ENCODE data around the gene NPAS3. TPM values are rescaled to one million over a fixed set of nuclear protein-coding genes. Genes with fewer than 3 reads are reported as not detected.

Gene NPAS3
- total and polyA plus RNA-seq, 7 donors = 0.36 to 6.4 (median 4.6) TPM; not detected in 2

DNA sequence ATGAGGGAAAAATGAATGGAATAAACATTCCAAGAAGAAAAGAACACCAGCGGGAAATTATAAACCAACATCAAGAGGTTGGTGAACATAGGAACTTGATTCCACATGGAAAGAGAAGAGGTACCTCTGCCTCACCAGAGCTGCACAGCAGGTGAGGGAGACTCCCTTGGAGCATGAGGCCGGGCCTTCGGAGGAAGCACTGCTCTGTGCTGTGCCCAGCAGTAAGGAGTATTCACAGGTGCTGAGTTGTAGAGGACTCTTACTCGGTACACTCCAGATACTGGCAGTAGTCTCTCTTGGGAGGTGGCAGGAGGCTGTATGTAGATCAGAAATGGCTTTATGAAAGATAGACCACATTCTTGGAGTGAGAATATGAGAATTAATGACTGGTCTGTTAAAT is 76.0 kb downstream of the NPAS3 start:
- Histone ChIP-seq H3K9me3 (no peaks in the 10 kb centered on the region), H3K27ac (no peak overlapping the region), H3K27me3 (no peaks in the 10 kb centered on the region), H3K36me3 (no peaks in the 10 kb centered on the region), H3K4me1 (peaks cover 0 to under 1% (median 0%) of the 10 kb centered on the region in 4 donors), H3K4me3 (no peak overlapping the region)
- no peak for DNase-seq
- intact Hi-C loops (cut with DNase I) = no loop called here
- TF ChIP-seq EP300 (IDR thresholded peaks at IDR 0.05) = no peak
- no peak for TF ChIP-seq POLR2A (IDR thresholded peaks at IDR 0.05)
- TF ChIP-seq POLR2AphosphoS5 (IDR thresholded peaks at IDR 0.05) = no peak
- TF ChIP-seq, protein P1, sequence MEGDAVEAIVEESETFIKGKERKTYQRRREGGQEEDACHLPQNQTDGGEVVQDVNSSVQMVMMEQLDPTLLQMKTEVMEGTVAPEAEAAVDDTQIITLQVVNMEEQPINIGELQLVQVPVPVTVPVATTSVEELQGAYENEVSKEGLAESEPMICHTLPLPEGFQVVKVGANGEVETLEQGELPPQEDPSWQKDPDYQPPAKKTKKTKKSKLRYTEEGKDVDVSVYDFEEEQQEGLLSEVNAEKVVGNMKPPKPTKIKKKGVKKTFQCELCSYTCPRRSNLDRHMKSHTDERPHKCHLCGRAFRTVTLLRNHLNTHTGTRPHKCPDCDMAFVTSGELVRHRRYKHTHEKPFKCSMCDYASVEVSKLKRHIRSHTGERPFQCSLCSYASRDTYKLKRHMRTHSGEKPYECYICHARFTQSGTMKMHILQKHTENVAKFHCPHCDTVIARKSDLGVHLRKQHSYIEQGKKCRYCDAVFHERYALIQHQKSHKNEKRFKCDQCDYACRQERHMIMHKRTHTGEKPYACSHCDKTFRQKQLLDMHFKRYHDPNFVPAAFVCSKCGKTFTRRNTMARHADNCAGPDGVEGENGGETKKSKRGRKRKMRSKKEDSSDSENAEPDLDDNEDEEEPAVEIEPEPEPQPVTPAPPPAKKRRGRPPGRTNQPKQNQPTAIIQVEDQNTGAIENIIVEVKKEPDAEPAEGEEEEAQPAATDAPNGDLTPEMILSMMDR (IDR thresholded peaks at IDR 0.05) = no peak
- WGBS, 2 donors = 92 to 93% methylated on average over 4 of the region's 4 CpGs

DNA sequence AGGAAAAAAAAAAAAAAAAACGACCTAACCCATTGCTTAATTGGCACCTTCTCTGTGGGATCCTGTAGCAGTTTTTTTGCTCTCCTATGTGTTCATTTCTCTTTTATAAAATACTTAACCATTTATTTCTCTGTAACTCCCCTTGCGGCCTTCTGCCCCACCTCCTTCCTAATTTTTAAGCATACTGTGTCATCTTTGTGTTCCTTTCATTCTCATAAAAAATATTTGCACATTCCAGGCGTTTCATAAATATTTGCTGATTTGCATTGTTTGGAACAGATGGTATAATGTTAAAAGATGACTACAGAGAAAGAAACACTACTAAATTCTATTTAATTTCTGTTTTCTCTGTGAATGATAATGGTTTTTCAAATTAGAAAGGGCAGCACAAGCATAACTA is 77.9 kb downstream of the NPAS3 start:
- H3K4me3 ChIP-seq = no peak overlapping the region
- WGBS, 2 donors = 52 to 65% methylated on average over 3 of the region's 3 CpGs
- TF ChIP-seq POLR2A (IDR thresholded peaks at IDR 0.05) (no peak), POLR2AphosphoS5 (IDR thresholded peaks at IDR 0.05) (no peak), EP300 (IDR thresholded peaks at IDR 0.05) (no peak)
- TF ChIP-seq, protein P1 (IDR thresholded peaks at IDR 0.05) = no peak
- no peaks in the 10 kb centered on the region for H3K36me3 ChIP-seq
- no peaks in the 10 kb centered on the region for H3K9me3 ChIP-seq
- intact Hi-C loops (cut with DNase I) = no loop called here
- no peaks in the 10 kb centered on the region for H3K4me1 ChIP-seq
- H3K27me3 ChIP-seq = no peaks in the 10 kb centered on the region
- no peak for DNase-seq
- H3K27ac ChIP-seq = no peak overlapping the region

DNA sequence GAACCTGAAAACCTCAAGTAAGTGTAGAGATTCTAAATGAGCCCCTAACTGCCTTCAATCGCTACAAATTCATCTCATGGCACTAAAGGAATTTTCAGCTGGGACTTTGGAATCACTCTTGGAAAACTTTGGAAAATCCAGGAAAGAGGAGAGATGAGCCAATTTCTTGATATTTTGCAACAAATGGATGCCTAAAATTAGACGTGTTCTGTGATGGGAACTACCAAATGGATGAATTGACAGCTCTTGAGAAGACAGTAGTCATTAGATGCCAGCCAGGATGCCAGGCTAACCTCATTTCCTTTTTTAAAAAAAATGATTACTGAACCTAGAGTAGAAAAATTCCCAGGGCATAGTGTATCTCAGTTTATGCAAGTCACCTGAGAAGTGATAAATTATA is 78.3 kb downstream of the NPAS3 start:
- no peaks in the 10 kb centered on the region for H3K36me3 ChIP-seq
- WGBS, 2 donors = 76 to 85% methylated on average over 2 of the region's 2 CpGs
- no peak for DNase-seq
- H3K9me3 ChIP-seq = no peaks in the 10 kb centered on the region
- no peak for TF ChIP-seq EP300 (IDR thresholded peaks at IDR 0.05)
- TF ChIP-seq, protein P1 (IDR thresholded peaks at IDR 0.05) = no peak
- TF ChIP-seq POLR2AphosphoS5 (IDR thresholded peaks at IDR 0.05) = no peak
- no peak for TF ChIP-seq POLR2A (IDR thresholded peaks at IDR 0.05)
- H3K4me1 ChIP-seq = no peaks in the 10 kb centered on the region
- H3K27me3 ChIP-seq = no peaks in the 10 kb centered on the region
- no peak overlapping the region for H3K4me3 ChIP-seq
- H3K27ac ChIP-seq = no peak overlapping the region
- intact Hi-C loops (cut with DNase I) = no loop called here

DNA sequence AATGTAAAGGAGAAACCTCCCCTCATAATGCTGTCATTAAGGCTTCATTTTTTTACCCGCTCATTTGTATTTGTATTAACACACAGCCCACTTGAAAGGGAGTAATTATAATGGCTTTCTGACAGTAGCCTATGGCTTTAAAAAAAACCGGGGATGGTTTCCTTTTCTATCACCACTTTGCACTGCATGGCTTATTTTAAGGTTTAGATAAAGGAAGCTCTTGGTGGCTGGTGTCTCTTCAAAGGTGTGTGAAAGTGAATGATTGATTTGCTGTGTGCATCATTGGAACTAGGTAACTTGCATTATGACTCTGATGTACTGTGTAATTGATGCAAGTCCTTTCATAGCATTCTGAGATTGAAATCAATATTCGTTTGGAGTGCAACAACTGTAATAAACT is 80.7 kb downstream of the NPAS3 start:
- Histone ChIP-seq H3K9me3 (no peaks in the 10 kb centered on the region), H3K4me1 (no peaks in the 10 kb centered on the region), H3K4me3 (no peak overlapping the region), H3K27ac (no peak overlapping the region), H3K27me3 (no peaks in the 10 kb centered on the region), H3K36me3 (no peaks in the 10 kb centered on the region)
- WGBS, 2 donors = 73 to 74% methylated on average over 3 of the region's 3 CpGs
- no peak for TF ChIP-seq POLR2AphosphoS5 (IDR thresholded peaks at IDR 0.05)
- TF ChIP-seq EP300 (IDR thresholded peaks at IDR 0.05) = no peak
- TF ChIP-seq, protein P1 (IDR thresholded peaks at IDR 0.05) = no peak
- no peak for TF ChIP-seq POLR2A (IDR thresholded peaks at IDR 0.05)
- no peak for DNase-seq
- intact Hi-C loops (cut with DNase I) = no loop called here

DNA sequence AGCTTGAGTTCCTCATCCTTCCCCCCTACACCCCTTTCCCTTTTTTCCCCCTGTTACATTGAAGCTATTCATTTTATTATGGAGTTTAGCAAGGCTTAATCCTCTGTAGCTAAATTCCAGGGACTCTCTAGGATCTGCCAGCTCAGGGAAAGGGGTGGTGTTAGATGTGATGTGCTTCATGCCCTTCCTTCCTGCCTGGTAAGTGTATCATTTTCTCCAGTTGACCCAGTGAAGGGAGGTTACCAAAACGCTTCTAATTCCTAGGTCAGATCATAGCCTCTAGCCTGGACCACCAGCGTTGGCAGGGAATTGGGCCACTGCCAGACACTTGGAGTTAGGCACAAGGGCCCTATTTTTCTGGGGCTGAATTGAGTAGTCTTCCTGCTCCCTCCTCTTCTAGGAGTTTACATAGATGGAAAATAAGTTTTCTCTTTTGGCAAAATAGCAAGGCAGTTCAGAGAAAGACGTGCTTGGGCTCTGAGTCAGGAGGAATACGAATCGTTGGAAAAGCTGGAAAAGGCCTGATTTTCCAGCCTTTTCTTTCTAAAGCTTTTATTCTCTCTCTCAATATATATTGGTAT is 88.3 kb downstream of the NPAS3 start:
- WGBS, 2 donors = 68 to 84% methylated on average over 5 of the region's 5 CpGs
- Histone ChIP-seq H3K27me3 (no peaks in the 10 kb centered on the region), H3K36me3 (no peaks in the 10 kb centered on the region), H3K9me3 (no peaks in the 10 kb centered on the region), H3K4me1 (peaks cover 0 to 11% (median 4%) of the 10 kb centered on the region in 4 donors), H3K27ac (peak overlapping the region in 2 of 4 donors; percentile 4 to 23), H3K4me3 (no peak overlapping the region)
- TF ChIP-seq POLR2AphosphoS5 (IDR thresholded peaks at IDR 0.05) (no peak), EP300 (IDR thresholded peaks at IDR 0.05) (no peak), POLR2A (IDR thresholded peaks at IDR 0.05) (no peak)
- TF ChIP-seq, protein P1 (IDR thresholded peaks at IDR 0.05) = no peak
- intact Hi-C loops (cut with DNase I) = no loop called here
- DNase-seq = no peak

All from sigmoid colon (tissue), 7 donors.